Breast epithelium (tissue), 3 donors: ENCODE results near the gene DLX6.

ENCODE experiments used
- CTCF ChIP-seq, 3 donors: fragments of 450-650 bp; IDR thresholded peaks; one replicate each; pipeline ENCODE4 v1.5.1; 2016 to 2017; ENCODE audit warnings: antibody characterized with exemption in 3 of 3, mild to moderate bottlenecking in 3 of 3, moderate library complexity in 3 of 3
- POLR2A ChIP-seq: fragments of 450-650 bp; IDR thresholded peaks from one replicate; pipeline ENCODE4 v1.6.1; 2016; ENCODE audit warnings: antibody characterized with exemption, mild to moderate bottlenecking, moderate library complexity

GRCh38 chr7:97025983-97026714 lies 20.8 kb downstream of the DLX6 start:
- TF ChIP-seq CTCF (IDR thresholded peaks at IDR 0.05) = no peak
- TF ChIP-seq POLR2A = no peak
